NCI-H1092 treated with DMSO at 0.1 percent for 48 hours (cell line): ENCODE results near the gene DHX16.
A peak's percentile ranks its signal among the peaks of the same experiment; 100 is the strongest.

ENCODE experiments used
- DNase-seq: peaks from one replicate; lab custom pipeline; 2025; lab: John Stamatoyannopoulos, UW

DHX16 gene

GRCh38 chr6:30691208-30691847 lies 18.5 kb upstream of the DHX16 start:
- DNase-seq: no peak

- DNase-seq: peak; percentile 73
Measured at GRCh38 chr6:30690403-30691207, 17.8 kb upstream of the DHX16 start, which contains the start of gene NRM. TSS of gene NRM (minus strand) at chr6:30690984. CDS start at chr6:30690974, 10 bp downstream.

GRCh38 chr6:30689985-30690384 lies 17.2 kb upstream of the DHX16 start:
- no peak for DNase-seq

- no peak for DNase-seq
Measured at GRCh38 chr6:30689022-30689865, 16.4 kb upstream of the DHX16 start.

- no peak for DNase-seq
Measured at GRCh38 chr6:30688569-30688968, 15.8 kb upstream of the DHX16 start.

- no peak for DNase-seq
Measured at GRCh38 chr6:30687659-30688431, 15.0 kb upstream of the DHX16 start.

GRCh38 chr6:30686908-30687658 lies 14.3 kb upstream of the DHX16 start:
- DNase-seq: peak; percentile 50

GRCh38 chr6:30686009-30686907 lies 13.5 kb upstream of the DHX16 start, which contains the start of gene PPP1R18:
TSS of gene PPP1R18 (minus strand) at chr6:30686645. CDS start at chr6:30686018, 627 bp downstream.
- no peak for DNase-seq

GRCh38 chr6:30685157-30686008 lies 12.6 kb upstream of the DHX16 start:
- no peak for DNase-seq

GRCh38 chr6:30684386-30685156 lies 11.8 kb upstream of the DHX16 start:
- no peak for DNase-seq

- DNase-seq: no peak
Measured at GRCh38 chr6:30683980-30684338, 11.2 kb upstream of the DHX16 start.

- DNase-seq: no peak
Measured at GRCh38 chr6:30683183-30683979, 10.6 kb upstream of the DHX16 start.

GRCh38 chr6:30682143-30683117 lies 9.6 kb upstream of the DHX16 start:
- no peak for DNase-seq

- no peak for DNase-seq
Measured at GRCh38 chr6:30681766-30682142, 8.9 kb upstream of the DHX16 start.

GRCh38 chr6:30679765-30680535 lies 7.1 kb upstream of the DHX16 start:
- no peak for DNase-seq
